Uterus (tissue), 4 donors: Measurements from ENCODE around the gene ZNF564. TPM values are rescaled to one million over a fixed set of nuclear protein-coding genes. Genes with fewer than 3 reads are reported as not detected.
"Not testable (repeated sequence)": the region's sequence is repeated elsewhere in the genome, so short reads cannot be mapped to it uniquely, and the experiment has no call there.

Source experiments
- DNase-seq, 2 donors: peaks; one replicate each; pipeline ENCODE4 v3.0.0-alpha.2; 2019 to 2020
- H3K27ac ChIP-seq, 2 donors: fragments of 200-600 bp; sonication (generic); 1 replicate in 1 of 2; 2 replicates in 1 of 2; pipeline ENCODE4 v1.5.1; 2016 to 2018
- H3K27me3 ChIP-seq, 2 donors: fragments of 200-600 bp; sonication (generic); one replicate each; pipeline ENCODE4 v1.5.1; 2018 to 2019; ENCODE audit warnings: control low read depth in 1 of 2
- H3K36me3 ChIP-seq, 2 donors: fragments of 200-600 bp; sonication (generic); one replicate each; pipeline ENCODE4 v1.5.1; 2019; ENCODE audit warnings: control low read depth in 1 of 2
- H3K4me1 ChIP-seq, 2 donors: fragments of 200-600 bp; sonication (generic); one replicate each; pipeline ENCODE4 v1.5.1; 2018 to 2019; ENCODE audit warnings: control low read depth in 1 of 2
- H3K4me3 ChIP-seq, 2 donors: fragments of 200-600 bp; sonication (generic); 1 replicate in 1 of 2; 2 replicates in 1 of 2; pipeline ENCODE4 v1.5.1; 2018 to 2019; ENCODE audit warnings: mild to moderate bottlenecking in 1 of 2
- H3K9me3 ChIP-seq, 2 donors: fragments of 200-600 bp; sonication (generic); one replicate each; pipeline ENCODE4 v1.5.1; 2019; ENCODE audit warnings: control low read depth in 1 of 2
- POLR2A ChIP-seq, 2 donors: fragments of 450-650 bp; IDR thresholded peaks; one replicate each; pipeline ENCODE4 v1.6.1; 2016; ENCODE audit warnings: antibody characterized with exemption in 2 of 2, mild to moderate bottlenecking in 1 of 2, moderate library complexity in 1 of 2
- intact Hi-C: fragments of 100-400 bp; cut with DNase I; formaldehyde crosslinking; loops from one replicate; pipeline ENCODE4 v1.15.1; 2023; ENCODE audit warnings: low total_unique reads
- total RNA-seq, 4 donors: library from RNA; depleted of rRNA in 3 of 4; stranded (reverse); fragments of >200 nt in 3 of 4; gene quantifications; one replicate each; pipeline versions ENCODE4 v1.1.0 to v1.2.4, GENCODE V29; 2014 to 2023
- TF ChIP-seq, protein P1 (sequence below), 4 experiments: fragments of 200-600 bp in 2 of 4; fragments of 450-650 bp in 2 of 4; sonication (generic) in 2 of 4; IDR thresholded peaks; one replicate each; pipeline ENCODE4 v1.5.1; 2016 to 2019; ENCODE audit warnings: antibody characterized with exemption in 4 of 4, mild to moderate bottlenecking in 2 of 4, moderate library complexity in 1 of 4
- donor health status: DM: yes; HTN: yes; CAD: no.

The ZNF564 gene
- total RNA-seq, 4 donors from 2014 or later, result 0.88 to 28.1 (median 21.9) TPM

- H3K27ac ChIP-seq, result no peak overlapping the region
- TF ChIP-seq, protein P1, sequence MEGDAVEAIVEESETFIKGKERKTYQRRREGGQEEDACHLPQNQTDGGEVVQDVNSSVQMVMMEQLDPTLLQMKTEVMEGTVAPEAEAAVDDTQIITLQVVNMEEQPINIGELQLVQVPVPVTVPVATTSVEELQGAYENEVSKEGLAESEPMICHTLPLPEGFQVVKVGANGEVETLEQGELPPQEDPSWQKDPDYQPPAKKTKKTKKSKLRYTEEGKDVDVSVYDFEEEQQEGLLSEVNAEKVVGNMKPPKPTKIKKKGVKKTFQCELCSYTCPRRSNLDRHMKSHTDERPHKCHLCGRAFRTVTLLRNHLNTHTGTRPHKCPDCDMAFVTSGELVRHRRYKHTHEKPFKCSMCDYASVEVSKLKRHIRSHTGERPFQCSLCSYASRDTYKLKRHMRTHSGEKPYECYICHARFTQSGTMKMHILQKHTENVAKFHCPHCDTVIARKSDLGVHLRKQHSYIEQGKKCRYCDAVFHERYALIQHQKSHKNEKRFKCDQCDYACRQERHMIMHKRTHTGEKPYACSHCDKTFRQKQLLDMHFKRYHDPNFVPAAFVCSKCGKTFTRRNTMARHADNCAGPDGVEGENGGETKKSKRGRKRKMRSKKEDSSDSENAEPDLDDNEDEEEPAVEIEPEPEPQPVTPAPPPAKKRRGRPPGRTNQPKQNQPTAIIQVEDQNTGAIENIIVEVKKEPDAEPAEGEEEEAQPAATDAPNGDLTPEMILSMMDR (IDR thresholded peaks at IDR 0.05), result no peak
- TF ChIP-seq POLR2A (IDR thresholded peaks at IDR 0.05), result no peak
These were observed 54.2 kb downstream of the ZNF564 start for GRCh38 chr19:12497032-12497431.

GRCh38 chr19:12496480-12496879 lies 54.8 kb downstream of the ZNF564 start:
- H3K4me3 ChIP-seq, result no peak overlapping the region
- H3K27ac ChIP-seq, result no peak overlapping the region
- TF ChIP-seq POLR2A (IDR thresholded peaks at IDR 0.05), result no peak
- TF ChIP-seq, protein P1 (IDR thresholded peaks at IDR 0.05), result no peak
- no peaks in the 10 kb centered on the region for H3K27me3 ChIP-seq
- no peak for DNase-seq
- no peaks in the 10 kb centered on the region for H3K36me3 ChIP-seq
- H3K4me1 ChIP-seq, result no peaks in the 10 kb centered on the region
- no peaks in the 10 kb centered on the region for H3K9me3 ChIP-seq
- intact Hi-C loops, result no loop called here

More at GRCh38 chr19:12497032-12497431, 54.2 kb downstream of the ZNF564 start:
- Histone ChIP-seq H3K27me3 (no peaks in the 10 kb centered on the region), H3K4me3 (no peak overlapping the region), H3K36me3 (no peaks in the 10 kb centered on the region), H3K9me3 (no peaks in the 10 kb centered on the region), H3K4me1 (no peaks in the 10 kb centered on the region)
- intact Hi-C loops, result no loop called here
- DNase-seq, result no peak

DNA sequence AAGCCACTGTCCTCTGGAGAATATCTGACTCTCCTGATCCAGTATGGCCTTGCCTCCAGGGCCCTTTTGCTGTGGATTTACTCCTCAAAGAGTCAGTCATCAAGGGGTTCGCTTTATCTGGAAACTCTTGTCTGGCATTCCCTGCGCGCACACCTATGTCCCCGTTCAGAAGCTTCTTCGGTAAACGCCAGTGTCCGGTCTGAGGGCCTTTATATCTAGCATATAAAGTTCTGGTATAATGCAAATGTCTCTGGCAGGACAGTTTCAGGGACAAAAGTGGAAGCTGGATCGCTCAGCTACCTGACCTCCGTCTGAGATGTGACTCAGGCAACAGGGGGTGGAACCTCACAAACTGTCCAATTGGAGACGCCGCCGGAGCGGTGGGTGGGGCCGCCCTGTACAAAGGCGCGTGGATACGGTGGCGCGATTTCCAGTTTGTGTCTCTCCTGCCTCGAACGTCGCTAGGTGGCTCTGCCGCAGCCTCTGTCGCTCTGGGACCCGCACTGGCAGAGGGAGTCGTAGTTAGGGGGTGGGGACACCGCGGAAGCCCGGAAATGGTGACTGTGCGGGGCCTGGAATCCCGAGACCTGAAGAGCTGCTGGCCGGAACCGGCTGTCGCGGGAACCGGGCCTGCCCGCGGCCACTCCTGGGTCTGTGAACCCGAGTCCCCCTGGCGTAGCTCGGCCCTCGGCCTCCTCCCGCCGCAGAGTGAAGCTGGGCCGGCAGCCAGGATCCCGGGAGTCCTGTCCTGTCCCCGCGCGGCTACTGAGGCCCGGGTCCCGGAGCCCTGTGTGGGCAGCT lies 56.1 kb downstream of the ZNF564 start:
- Histone ChIP-seq H3K4me3 (peak overlapping the region; percentile 52 to 67), H3K9me3 (no peaks in the 10 kb centered on the region), H3K27me3 (no peaks in the 10 kb centered on the region), H3K4me1 (no peaks in the 10 kb centered on the region), H3K27ac (peak overlapping the region; percentile 78 to 82), H3K36me3 (no peaks in the 10 kb centered on the region)
- TF ChIP-seq POLR2A (IDR thresholded peaks at IDR 0.05), result peak; percentile 63 to 68
- TF ChIP-seq, protein P1 (IDR thresholded peaks at IDR 0.05), result peak; percentile 31 to 45 (median 39)
- intact Hi-C loops, result no loop called here
- DNase-seq, result peak; percentile 87 to 92

DNA sequence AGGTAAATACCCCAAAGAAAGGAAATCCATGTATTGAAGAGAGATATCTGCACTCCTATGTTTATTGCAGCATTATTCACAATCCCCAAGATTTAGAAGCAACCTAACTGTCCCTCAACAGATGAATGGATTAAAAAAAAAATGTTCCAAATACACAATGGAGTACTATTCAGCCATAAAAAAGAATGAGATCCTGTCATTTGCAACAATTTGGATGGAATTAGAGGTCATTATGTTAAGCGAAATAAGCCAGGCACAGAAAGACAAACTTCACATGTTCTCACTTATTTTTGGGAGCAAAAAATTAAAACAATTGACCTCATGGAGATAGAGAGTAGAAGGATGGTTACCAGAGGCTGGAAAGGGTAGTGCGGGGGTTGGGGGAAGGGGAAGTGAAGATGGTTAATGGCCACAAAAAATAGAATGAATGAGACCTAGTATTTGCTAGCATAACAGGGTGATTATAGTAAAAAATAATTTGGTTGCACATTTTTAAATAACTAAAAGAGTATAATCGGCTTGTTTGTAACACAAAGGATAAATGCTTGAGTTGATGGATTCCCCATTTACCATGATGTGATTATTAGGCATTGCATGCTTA lies 56.9 kb downstream of the ZNF564 start:
- H3K36me3 ChIP-seq, result no peaks in the 10 kb centered on the region
- no peaks in the 10 kb centered on the region for H3K4me1 ChIP-seq
- DNase-seq, result no peak
- no peaks in the 10 kb centered on the region for H3K9me3 ChIP-seq
- H3K27ac ChIP-seq, result no peak overlapping the region
- H3K27me3 ChIP-seq, result no peaks in the 10 kb centered on the region
- TF ChIP-seq, protein P1 (IDR thresholded peaks at IDR 0.05), result no peak
- no peak for TF ChIP-seq POLR2A (IDR thresholded peaks at IDR 0.05)
- H3K4me3 ChIP-seq, result no peak overlapping the region
- intact Hi-C loops, result no loop called here

DNA sequence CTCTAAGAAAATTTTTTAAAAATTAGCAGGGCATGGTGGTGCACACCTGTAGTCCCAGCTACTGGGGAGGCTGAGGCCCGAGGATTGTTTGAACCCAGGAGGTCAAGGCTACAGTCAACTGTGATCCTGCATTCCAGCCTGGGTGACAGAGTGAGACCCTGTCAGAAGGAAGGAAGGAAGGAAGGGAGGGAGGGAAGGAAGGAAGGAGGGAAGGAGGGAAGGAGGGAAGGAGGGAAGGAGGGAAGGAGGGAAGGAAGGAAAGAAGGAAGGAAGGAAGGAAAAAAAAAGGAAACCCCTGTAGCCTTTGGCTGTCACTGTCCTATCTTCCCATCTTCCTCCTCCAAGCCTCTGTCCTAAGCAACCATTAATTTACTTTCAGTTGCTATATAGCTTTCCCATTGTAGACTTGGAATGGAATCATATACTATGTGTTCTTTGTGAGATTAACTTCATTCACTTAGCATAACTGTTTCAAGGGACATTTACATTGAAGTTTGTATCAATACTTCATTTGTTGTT lies 65.0 kb downstream of the ZNF564 start:
- H3K4me1 ChIP-seq, H3K36me3 ChIP-seq, H3K27me3 ChIP-seq, H3K4me3 ChIP-seq, H3K9me3 ChIP-seq, DNase-seq, intact Hi-C loops, H3K27ac ChIP-seq: not testable (repeated sequence)
